Suprapubic skin (tissue), 4 donors: ENCODE results near the gene F5. TPM values are rescaled to one million over a fixed set of nuclear protein-coding genes. Genes with fewer than 3 reads are reported as not detected.

Source experiments
- DNase-seq, 2 donors: peaks; one replicate each; pipeline ENCODE4 v3.0.0-alpha.2; 2019; ENCODE audit warnings: low spot score in 2 of 2
- H3K27ac ChIP-seq: fragments of 200-600 bp; sonication (generic); one replicate; pipeline ENCODE4 v1.5.1; 2019
- H3K27me3 ChIP-seq: fragments of 200-600 bp; sonication (generic); one replicate; pipeline ENCODE4 v1.5.1; 2019
- H3K36me3 ChIP-seq: fragments of 200-600 bp; sonication (generic); one replicate; pipeline ENCODE4 v1.5.1; 2019
- H3K4me1 ChIP-seq: fragments of 200-600 bp; sonication (generic); one replicate; pipeline ENCODE4 v1.5.1; 2019
- H3K4me3 ChIP-seq: fragments of 200-600 bp; sonication (generic); one replicate; pipeline ENCODE4 v1.5.1; 2019; ENCODE audit warnings: mild to moderate bottlenecking
- H3K9me3 ChIP-seq: fragments of 200-600 bp; sonication (generic); one replicate; pipeline ENCODE4 v1.5.1; 2019
- EP300 ChIP-seq: sonication (generic); formaldehyde crosslinking; IDR thresholded peaks from one replicate; pipeline ENCODE4 v1.6.1; 2017; ENCODE audit warnings: antibody characterized with exemption
- POLR2A ChIP-seq, 2 donors: fragments of 450-650 bp; IDR thresholded peaks; one replicate each; pipeline ENCODE4 v1.6.1; 2017; ENCODE audit warnings: antibody characterized with exemption in 2 of 2, mild to moderate bottlenecking in 2 of 2, moderate library complexity in 2 of 2
- POLR2AphosphoS5 ChIP-seq, 3 donors: sonication (generic); formaldehyde crosslinking; IDR thresholded peaks; one replicate each; pipeline ENCODE4 v1.6.1; 2017; ENCODE audit warnings: antibody characterized with exemption in 3 of 3
- WGBS: methylation state at CpG from one replicate; pipeline ENCODE4 v1.1.5; 2018; 5-methylcytosine and 5-hydroxymethylcytosine counted together
- total RNA-seq, 4 donors: library from RNA; depleted of rRNA; stranded (reverse); fragments of >200 nt; gene quantifications; one replicate each; pipeline ENCODE4 v1.1.0, GENCODE V29; 2016
- TF ChIP-seq, protein P1 (sequence below), 2 donors: fragments of 200-600 bp in 1 of 2; fragments of 450-650 bp in 1 of 2; sonication (generic) in 1 of 2; IDR thresholded peaks; one replicate each; pipeline ENCODE4 v1.5.1; 2016 to 2019; ENCODE audit warnings: antibody characterized with exemption in 2 of 2, mild to moderate bottlenecking in 1 of 2, moderate library complexity in 1 of 2

The F5 gene
- total RNA-seq, 4 donors from 2014 or later: 3.4 to 8.9 (median 5.4) TPM

GRCh38 chr1:169486281-169487051, 99.8 kb downstream of the F5 start:
- WGBS: 4% methylated on average over 14 of the region's 14 CpGs
- TF ChIP-seq POLR2AphosphoS5 (IDR thresholded peaks at IDR 0.05) (no peak), POLR2A (IDR thresholded peaks at IDR 0.05) (no peak), EP300 (no peak)
- TF ChIP-seq, protein P1, sequence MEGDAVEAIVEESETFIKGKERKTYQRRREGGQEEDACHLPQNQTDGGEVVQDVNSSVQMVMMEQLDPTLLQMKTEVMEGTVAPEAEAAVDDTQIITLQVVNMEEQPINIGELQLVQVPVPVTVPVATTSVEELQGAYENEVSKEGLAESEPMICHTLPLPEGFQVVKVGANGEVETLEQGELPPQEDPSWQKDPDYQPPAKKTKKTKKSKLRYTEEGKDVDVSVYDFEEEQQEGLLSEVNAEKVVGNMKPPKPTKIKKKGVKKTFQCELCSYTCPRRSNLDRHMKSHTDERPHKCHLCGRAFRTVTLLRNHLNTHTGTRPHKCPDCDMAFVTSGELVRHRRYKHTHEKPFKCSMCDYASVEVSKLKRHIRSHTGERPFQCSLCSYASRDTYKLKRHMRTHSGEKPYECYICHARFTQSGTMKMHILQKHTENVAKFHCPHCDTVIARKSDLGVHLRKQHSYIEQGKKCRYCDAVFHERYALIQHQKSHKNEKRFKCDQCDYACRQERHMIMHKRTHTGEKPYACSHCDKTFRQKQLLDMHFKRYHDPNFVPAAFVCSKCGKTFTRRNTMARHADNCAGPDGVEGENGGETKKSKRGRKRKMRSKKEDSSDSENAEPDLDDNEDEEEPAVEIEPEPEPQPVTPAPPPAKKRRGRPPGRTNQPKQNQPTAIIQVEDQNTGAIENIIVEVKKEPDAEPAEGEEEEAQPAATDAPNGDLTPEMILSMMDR (IDR thresholded peaks at IDR 0.05): no peak
- Histone ChIP-seq H3K27me3 (no peaks in the 10 kb centered on the region), H3K27ac (peak overlapping the region; percentile 97), H3K36me3 (no peaks in the 10 kb centered on the region), H3K9me3 (no peaks in the 10 kb centered on the region), H3K4me1 (peaks cover 36% of the 10 kb centered on the region), H3K4me3 (peak overlapping the region; percentile 78)
- no peak for DNase-seq

DNA sequence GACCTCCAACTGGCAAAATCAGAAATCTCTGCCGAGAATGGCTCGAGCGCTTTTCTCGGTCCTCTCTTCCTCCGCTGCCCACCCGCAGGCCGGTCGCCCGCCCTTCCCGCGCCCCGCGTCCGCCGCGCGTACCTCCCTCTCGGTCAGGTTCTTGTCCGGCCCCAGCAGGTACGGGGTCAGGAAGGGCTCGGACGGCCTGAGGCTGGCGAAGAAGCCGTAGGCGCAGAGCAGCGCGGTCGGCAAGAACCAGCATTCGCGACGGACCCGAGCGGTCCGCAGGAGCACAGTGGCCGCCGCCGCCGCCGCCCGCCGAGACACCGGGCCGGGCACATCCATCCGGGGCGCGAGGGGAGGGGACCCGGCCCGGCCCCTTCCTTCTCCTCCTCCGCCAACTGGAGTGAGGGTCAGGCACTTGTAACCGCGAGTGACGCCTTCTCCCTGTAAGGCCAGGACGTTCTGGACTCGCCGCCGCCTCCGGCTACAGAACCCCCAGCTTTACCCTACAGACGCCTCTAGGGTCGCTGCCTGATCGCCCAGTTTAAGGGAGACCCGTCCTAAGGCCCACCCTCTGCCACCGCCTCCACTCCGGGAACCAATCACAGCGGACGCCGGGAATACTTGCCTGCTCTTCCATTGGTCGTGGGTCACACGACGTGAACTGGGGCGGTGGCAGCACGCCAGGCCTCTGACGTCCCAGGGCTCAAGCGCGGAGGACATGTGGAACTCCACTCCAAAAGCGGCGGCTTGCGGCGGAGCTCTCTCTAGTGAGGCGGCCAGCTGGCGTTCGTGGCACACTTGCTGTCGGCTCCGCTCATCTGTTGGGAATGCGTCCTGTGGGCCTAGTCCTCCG, 100.6 kb downstream of the F5 start, which contains the start of gene SLC19A2:
SLC19A2 (minus strand) TSS at position 514 of the 850 bp plus-strand sequence; CDS start at position 336, 178 bp downstream.
- H3K9me3 ChIP-seq: no peaks in the 10 kb centered on the region
- H3K27me3 ChIP-seq: no peaks in the 10 kb centered on the region
- peak; percentile 100 for DNase-seq
- WGBS: 0% methylated on average over 59 of the region's 85 CpGs
- H3K4me3 ChIP-seq: peak within 1 kb of the TSS; percentile 78
- TF ChIP-seq POLR2AphosphoS5 (IDR thresholded peaks at IDR 0.05): peak in 2 of 3 donors; percentile 25 to 84
- peak; percentile 94 for TF ChIP-seq EP300
- TF ChIP-seq POLR2A (IDR thresholded peaks at IDR 0.05): peak in 1 of 2 donors; percentile 94
- TF ChIP-seq, protein P1 (IDR thresholded peaks at IDR 0.05): peak in 1 of 2 donors; percentile 29
- H3K4me1 ChIP-seq: peaks cover 36% of the 10 kb centered on the region
- no peaks in the 10 kb centered on the region for H3K36me3 ChIP-seq
- H3K27ac ChIP-seq: peak within 1 kb of the TSS; percentile 97

DNA sequence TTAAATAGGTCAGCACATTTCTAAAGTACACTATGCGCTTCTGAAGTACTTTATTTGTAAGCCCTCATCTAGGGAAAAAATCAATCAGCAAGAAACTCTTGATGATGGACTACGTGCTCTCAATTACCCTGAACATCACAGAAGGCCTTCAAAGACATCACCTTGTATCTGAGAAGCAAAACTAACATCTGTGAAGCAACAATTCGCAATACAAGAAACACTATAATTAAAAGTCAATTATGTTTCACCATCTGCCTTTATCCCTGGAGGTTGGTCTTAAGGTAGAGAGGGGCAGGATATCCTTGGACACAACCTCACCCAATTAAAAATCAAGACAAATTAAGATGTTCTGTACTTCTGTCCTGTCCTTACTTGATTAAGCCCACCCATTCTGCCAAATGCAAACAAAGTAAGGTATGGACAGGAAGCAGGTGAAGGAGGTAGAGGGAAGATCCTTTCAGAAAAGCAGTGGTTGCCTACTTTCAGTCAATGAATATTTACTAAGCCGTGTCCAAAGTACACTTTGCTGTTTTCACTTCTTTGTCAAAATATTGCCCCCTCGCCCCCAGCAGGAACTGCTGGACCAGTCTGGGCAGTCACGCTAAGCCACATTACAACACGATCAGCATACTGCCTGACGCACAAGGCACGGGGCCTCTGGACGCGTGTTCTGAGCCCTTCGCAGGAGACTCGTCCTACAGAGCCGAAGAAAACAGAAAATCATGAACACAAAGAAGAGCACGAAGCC, 101.4 kb downstream of the F5 start:
- Histone ChIP-seq H3K36me3 (no peaks in the 10 kb centered on the region), H3K27me3 (no peaks in the 10 kb centered on the region), H3K9me3 (no peaks in the 10 kb centered on the region), H3K27ac (peak overlapping the region; percentile 97), H3K4me1 (peaks cover 36% of the 10 kb centered on the region), H3K4me3 (peak overlapping the region; percentile 78)
- DNase-seq: peak; percentile 76 to 82
- TF ChIP-seq, protein P1 (IDR thresholded peaks at IDR 0.05): no peak
- TF ChIP-seq POLR2AphosphoS5 (IDR thresholded peaks at IDR 0.05) (no peak), EP300 (no peak), POLR2A (IDR thresholded peaks at IDR 0.05) (no peak)
- 13% methylated on average over 15 of the region's 15 CpGs for WGBS

- DNase-seq: no peak
- Histone ChIP-seq H3K27me3 (no peaks in the 10 kb centered on the region), H3K27ac (peak overlapping the region; percentile 97), H3K36me3 (no peaks in the 10 kb centered on the region), H3K4me1 (peaks cover 40% of the 10 kb centered on the region), H3K4me3 (peak overlapping the region; percentile 78), H3K9me3 (no peaks in the 10 kb centered on the region)
- TF ChIP-seq, protein P1 (IDR thresholded peaks at IDR 0.05): no peak
- TF ChIP-seq POLR2AphosphoS5 (IDR thresholded peaks at IDR 0.05) (no peak), POLR2A (IDR thresholded peaks at IDR 0.05) (no peak), EP300 (no peak)
- WGBS: 56% methylated on average over 4 of the region's 4 CpGs
These were observed 102.2 kb downstream of the F5 start for GRCh38 chr1:169484101-169484500.
